Omental fat pad (tissue), 4 donors: ENCODE results near the gene USP4. TPM values are rescaled to one million over a fixed set of nuclear protein-coding genes. Genes with fewer than 3 reads are reported as not detected.

ENCODE experiments used
- small RNA-seq: library from RNA; depleted of rRNA; stranded (forward); fragments of <200 nt; gene quantifications from one replicate; pipeline ENCODE3, GENCODE V24; 2016
- total RNA-seq, 4 donors: library from RNA; depleted of rRNA; stranded (reverse); fragments of >200 nt; gene quantifications; one replicate each; pipeline ENCODE4 v1.1.0, GENCODE V29; 2016

The USP4 gene
- total RNA-seq, 4 donors from 2014 or later, result 17.3 to 43.3 (median 34.6) TPM

Small RNA genes within 50 kb of the gene (small RNA-seq; reads per million reads assigned to genes)
- gene AC121247.2 (not detected), gene MIR4271 (not detected), gene RF00019 (not detected)

Other genes starting within 250 kb of the USP4 start
- 10 to 100 TPM; 53.2 to 71.2 (median 61.9) TPM for gene QRICH1, start 246.0 kb downstream of the USP4 start, total RNA-seq
- 100 to 1,000 TPM; 172 to 204 (median 192) TPM for gene QARS1, start 235.3 kb downstream of the USP4 start, total RNA-seq
- gene USP19, start 219.2 kb downstream of the USP4 start, total RNA-seq, result 10 to 100 TPM; 30.7 to 63.5 (median 45.4) TPM
- gene LAMB2, start 207.0 kb downstream of the USP4 start, total RNA-seq, result 100 to 1,000 TPM; 334 to 564 (median 415) TPM
- 10 to 100 TPM; 20.7 to 29.9 (median 26.8) TPM for gene CCDC71, start 173.7 kb downstream of the USP4 start, total RNA-seq
- gene KLHDC8B, start 168.5 kb downstream of the USP4 start, total RNA-seq, result 100 to 1,000 TPM in 1 of 4 donors, 10 to 100 TPM in 3; 55.0 to 123 (median 65.5) TPM
- gene C3orf62, start 62.8 kb downstream of the USP4 start, total RNA-seq, result 10 to 100 TPM in 1 of 4 donors, 1 to 10 TPM in 3; 3.5 to 13.7 (median 5.6) TPM
- gene GPX1, start 18.3 kb upstream of the USP4 start, total RNA-seq, result 100 to 1,000 TPM; 318 to 730 (median 464) TPM
- gene RHOA, start 71.9 kb upstream of the USP4 start, total RNA-seq, result 100 to 1,000 TPM; 456 to 542 (median 494) TPM
- 10 to 100 TPM; 15.1 to 30.9 (median 24.0) TPM for gene TCTA, start 72.4 kb upstream of the USP4 start, total RNA-seq
- gene AMT, start 82.4 kb upstream of the USP4 start, total RNA-seq, result 1 to 10 TPM; 1.6 to 6.8 (median 3.3) TPM
- gene NICN1, start 89.3 kb upstream of the USP4 start, total RNA-seq, result 1 to 10 TPM; 2.7 to 9.4 (median 5.6) TPM
- 10 to 100 TPM; 37.8 to 65.0 (median 44.4) TPM for gene DAG1, start 130.2 kb upstream of the USP4 start, total RNA-seq
- under 1 TPM; 0.09 to 0.63 (median 0.37) TPM for gene BSN, start 214.4 kb upstream of the USP4 start, total RNA-seq